Stimulated activated effector memory CD8-positive, alpha-beta T cell treated with anti-CD3 and anti-CD28 coated beads, Interleukin-12 subunit alpha, Interleukin-12 subunit beta, amount 100 ng/mL, for 72 hours (primary cell): ENCODE measurements around the gene GPX2.

Experiments
- ATAC-seq: fragments of 150-1000 bp; cut with Tn5 transposase; 2 replicates; pipeline ENCODE4 v1.10.0; 2021
- DNase-seq, 2 donors: peaks; one replicate each; pipeline ENCODE4 v3.0.0; 2021 to 2022; ENCODE audit warnings: low spot score in 2 of 2
- H3K27ac Mint-ChIP-seq: one replicate; pipeline ENCODE4 v1.8.0; 2022; ENCODE audit warnings: mild to moderate bottlenecking, mixed read lengths
- H3K36me3 Mint-ChIP-seq: one replicate; pipeline ENCODE4 v1.8.0; 2022; ENCODE audit warnings: mild to moderate bottlenecking, mixed read lengths
- H3K4me1 Mint-ChIP-seq: one replicate; pipeline ENCODE4 v1.8.0; 2022; ENCODE audit warnings: mixed read lengths
- H3K4me3 Mint-ChIP-seq: one replicate; pipeline ENCODE4 v1.8.0; 2022; ENCODE audit warnings: mild to moderate bottlenecking, mixed read lengths
- H3K9me3 Mint-ChIP-seq: one replicate; pipeline ENCODE4 v1.8.0; 2022; ENCODE audit warnings: mixed read lengths

The GPX2 gene

GRCh38 chr14:64942531-64943111 lies at the start of gene GPX2:
Gene GPX2, minus strand, starts transcription at chr14:64942745. Its CDS starts 19 bp downstream, at chr14:64942726.
- Mint-ChIP-seq H3K9me3 (no peaks in the 10 kb centered on the region), H3K36me3 (peaks cover 10% of the 10 kb centered on the region), H3K4me3 (no peak within 1 kb of the TSS), H3K4me1 (peaks cover 69% of the 10 kb centered on the region), H3K27ac (peak within 1 kb of the TSS; percentile 80)
- no peak for DNase-seq
- ATAC-seq = no peak

- H3K36me3 Mint-ChIP-seq = peaks cover 12% of the 10 kb centered on the region
- H3K4me3 Mint-ChIP-seq = no peak overlapping the region
- peaks cover 32% of the 10 kb centered on the region for H3K4me1 Mint-ChIP-seq
- H3K27ac Mint-ChIP-seq = peak overlapping the region; percentile 57
- no peak for ATAC-seq
- no peaks in the 10 kb centered on the region for H3K9me3 Mint-ChIP-seq
- no peak for DNase-seq
Observed at GRCh38 chr14:64990939-64991338, 48.4 kb upstream of the GPX2 start.

DNA sequence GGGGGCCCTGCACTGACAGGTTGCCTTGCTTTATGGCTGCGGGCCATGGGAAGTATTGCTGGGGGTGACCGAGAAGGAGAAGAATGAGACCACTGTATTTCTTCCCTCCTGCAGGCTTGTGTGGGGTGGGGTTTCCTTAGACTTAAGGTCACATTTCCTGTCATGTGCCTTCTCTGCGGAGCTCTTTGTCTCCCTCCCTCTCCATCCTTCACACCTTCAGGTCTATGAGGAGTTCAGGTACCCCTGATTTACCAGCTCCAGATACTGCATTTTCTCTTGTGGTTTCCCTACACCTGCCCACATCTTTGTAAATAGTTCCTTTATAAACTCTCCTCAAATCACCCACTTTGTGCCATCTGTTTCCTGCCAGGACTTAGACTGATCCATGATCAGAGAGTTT lies 47.8 kb upstream of the GPX2 start:
- Mint-ChIP-seq H3K4me1 (peaks cover 33% of the 10 kb centered on the region), H3K9me3 (no peaks in the 10 kb centered on the region), H3K27ac (peak overlapping the region; percentile 57), H3K4me3 (no peak overlapping the region), H3K36me3 (peaks cover 12% of the 10 kb centered on the region)
- ATAC-seq (no peak), DNase-seq (no peak)

- H3K4me3 Mint-ChIP-seq = peak overlapping the region; percentile 86
- no peaks in the 10 kb centered on the region for H3K9me3 Mint-ChIP-seq
- no peak for ATAC-seq
- H3K27ac Mint-ChIP-seq = peak overlapping the region; percentile 93
- no peak for DNase-seq
- H3K4me1 Mint-ChIP-seq = peaks cover 44% of the 10 kb centered on the region
- H3K36me3 Mint-ChIP-seq = peaks cover 12% of the 10 kb centered on the region
Observed at GRCh38 chr14:64987438-64987767, 44.9 kb upstream of the GPX2 start.

DNA sequence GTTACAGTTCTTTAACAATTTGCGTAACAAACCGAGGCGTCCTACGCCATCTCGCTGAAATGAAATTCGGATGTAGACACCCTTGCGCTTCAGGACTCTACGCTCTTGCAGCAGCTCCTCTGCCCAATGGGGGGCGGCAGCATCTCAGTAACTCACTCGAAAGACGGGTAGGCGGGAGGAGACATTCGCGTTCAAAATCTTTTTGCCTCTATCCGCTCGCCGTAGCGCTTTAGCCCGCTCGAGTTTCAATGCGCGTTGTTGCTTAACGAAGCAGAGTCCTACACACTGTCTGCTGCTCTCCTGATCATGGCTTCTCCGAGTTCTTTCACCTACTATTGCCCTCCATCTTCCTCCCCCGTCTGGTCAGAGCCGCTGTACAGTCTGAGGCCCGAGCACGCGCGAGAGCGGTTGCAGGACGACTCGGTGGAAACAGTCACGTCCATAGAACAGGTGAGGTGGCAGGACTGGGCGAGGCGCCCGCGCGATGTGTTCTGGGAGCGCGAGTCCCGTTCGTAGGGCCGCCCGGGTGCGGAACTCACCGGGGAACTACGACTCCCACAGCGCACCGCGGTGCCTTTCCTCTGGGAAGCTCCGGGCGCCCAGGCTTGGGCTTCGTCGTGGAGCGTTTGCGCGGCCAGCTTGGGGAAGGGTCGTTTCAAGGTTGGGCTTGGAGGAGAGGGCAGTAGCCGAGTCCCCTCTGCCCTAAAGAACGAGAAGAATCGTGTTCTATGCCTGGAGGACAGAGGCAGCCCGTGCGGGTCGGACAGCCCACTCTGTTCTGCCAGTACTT lies 44.3 kb upstream of the GPX2 start, which contains the start of gene FNTB:
Gene FNTB, plus strand, starts transcription at position 248 of the 790 bp plus-strand sequence. Its CDS starts 59 bp downstream, at position 307.
- Mint-ChIP-seq H3K9me3 (no peaks in the 10 kb centered on the region), H3K4me3 (peak within 1 kb of the TSS; percentile 86), H3K27ac (peak within 1 kb of the TSS; percentile 93), H3K36me3 (peaks cover 12% of the 10 kb centered on the region), H3K4me1 (peaks cover 41% of the 10 kb centered on the region)
- DNase-seq (peak; percentile 81 to 96), ATAC-seq (peak; percentile 98)

DNA sequence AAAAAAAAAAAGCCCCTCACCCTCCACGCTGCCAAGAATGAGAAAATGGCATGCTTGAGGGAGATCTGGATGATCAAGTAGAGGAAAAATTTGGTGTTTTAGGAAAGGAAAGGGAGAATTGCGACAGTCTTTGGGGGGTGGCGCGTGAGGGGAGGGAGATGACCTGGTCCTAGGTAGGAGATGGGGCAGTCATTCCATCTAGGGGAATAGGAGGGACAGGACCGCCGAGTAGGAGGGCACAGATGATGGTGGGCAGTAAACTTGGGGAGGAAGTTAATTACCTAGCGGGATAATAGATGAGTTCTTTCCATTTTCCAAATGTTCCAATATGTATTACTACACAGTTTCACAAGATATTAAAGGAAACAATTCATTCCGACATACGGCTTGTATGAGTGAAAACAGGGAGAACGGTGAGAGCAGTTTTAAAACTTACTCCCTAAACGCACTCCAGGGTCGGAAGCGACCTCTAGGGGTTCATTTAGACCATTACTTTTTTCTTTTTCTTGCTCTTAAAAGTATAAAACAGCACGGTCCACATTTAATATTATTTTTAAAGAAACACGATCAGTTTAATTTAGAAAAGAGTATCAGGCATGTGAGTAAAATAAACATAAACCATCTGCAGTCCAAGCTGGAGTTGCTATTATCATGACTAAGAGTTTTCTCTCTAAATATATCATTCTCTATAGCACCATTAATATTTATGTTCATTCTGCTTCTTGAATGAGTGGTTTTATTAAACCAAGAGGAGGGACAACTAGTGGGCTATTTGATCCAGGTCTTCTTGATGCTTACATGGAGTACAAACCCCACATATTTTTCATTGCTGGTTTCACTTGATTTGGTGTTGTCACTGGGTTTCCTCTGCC lies 41.1 kb upstream of the GPX2 start:
- ATAC-seq (no peak), DNase-seq (no peak)
- Mint-ChIP-seq H3K4me1 (peaks cover 18% of the 10 kb centered on the region), H3K27ac (no peak overlapping the region), H3K36me3 (peaks cover 11% of the 10 kb centered on the region), H3K4me3 (peak overlapping the region; percentile 50), H3K9me3 (no peaks in the 10 kb centered on the region)

DNA sequence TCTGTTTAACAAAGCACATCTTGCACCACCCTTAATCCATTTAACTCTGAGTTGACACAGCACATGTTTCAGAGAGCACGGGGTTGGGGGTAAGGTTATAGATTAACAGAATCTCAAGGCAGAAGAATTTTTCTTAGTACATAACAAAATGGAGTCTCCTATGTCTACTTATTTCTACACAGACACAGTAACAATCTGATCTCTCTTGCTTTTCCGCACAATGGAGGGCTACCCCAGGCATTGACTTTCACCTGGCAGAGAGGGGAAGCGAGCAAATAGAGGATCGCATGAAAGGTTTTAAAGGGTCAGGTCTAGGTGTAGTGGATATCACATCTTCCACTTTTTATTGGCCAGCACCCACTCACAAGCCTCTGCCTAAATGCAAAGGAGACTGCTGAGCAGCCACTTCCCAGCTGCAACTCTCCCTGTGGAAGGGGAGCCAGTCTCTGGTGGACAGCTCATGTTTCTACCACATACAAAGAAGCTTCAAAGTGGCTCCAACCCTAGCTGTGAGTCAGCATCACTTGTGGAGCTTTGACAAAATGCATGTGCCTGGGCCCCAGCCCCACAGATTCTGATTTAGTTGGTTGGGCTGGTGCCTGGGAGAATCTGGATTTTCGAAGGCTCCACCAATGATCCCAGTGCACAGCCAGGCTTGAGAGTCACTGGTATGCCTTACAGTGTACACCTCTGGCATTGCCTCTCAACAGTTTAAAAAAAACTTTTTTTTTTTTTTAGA lies 37.0 kb upstream of the GPX2 start:
- Mint-ChIP-seq H3K9me3 (no peaks in the 10 kb centered on the region), H3K27ac (no peak overlapping the region), H3K36me3 (no peaks in the 10 kb centered on the region), H3K4me3 (no peak overlapping the region), H3K4me1 (peaks cover 11% of the 10 kb centered on the region)
- DNase-seq (no peak), ATAC-seq (peak; percentile 27)

DNA sequence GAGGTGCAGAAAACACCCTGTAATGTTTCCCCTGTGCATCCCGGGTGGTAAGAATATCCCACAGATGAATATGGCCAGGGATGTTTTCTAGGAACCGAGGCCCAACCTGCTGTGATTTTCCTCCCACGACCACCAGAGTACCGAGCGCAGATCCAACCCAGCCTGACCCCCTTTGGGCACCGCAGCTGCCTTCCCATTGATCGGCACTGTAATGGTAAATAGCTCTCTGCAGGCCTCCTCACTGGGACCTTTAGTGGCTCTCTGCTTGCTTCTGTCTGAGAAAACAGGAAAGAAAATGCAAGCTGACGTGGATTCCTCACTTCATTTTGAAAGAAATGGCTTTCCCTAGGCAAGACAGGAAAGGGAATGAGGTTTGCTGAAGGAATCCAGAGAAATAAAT lies 32.0 kb upstream of the GPX2 start:
- no peak for ATAC-seq
- H3K9me3 Mint-ChIP-seq = no peaks in the 10 kb centered on the region
- no peak for DNase-seq
- no peaks in the 10 kb centered on the region for H3K4me1 Mint-ChIP-seq
- H3K36me3 Mint-ChIP-seq = peaks cover 4% of the 10 kb centered on the region
- H3K4me3 Mint-ChIP-seq = no peak overlapping the region
- H3K27ac Mint-ChIP-seq = no peak overlapping the region

DNA sequence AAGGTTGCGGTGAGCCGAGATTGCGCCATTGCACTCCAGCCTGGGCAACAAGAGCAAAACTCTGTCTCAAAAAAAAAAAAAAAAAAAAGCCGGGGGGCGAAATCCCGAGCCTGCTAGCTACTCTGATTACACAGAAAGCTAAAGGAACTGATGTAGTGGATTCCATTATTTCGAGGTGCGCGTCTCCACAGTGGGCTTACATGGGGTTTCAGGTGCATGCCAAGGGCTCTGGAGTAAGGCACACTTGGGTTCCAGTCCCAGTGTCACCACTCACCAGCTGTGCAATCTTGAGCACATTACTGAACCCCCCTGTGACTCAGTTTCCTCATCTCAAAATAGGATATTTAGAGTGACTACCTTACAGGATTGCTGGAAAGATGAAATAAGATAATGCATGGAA lies 31.3 kb upstream of the GPX2 start:
- Mint-ChIP-seq H3K9me3 (no peaks in the 10 kb centered on the region), H3K4me1 (no peaks in the 10 kb centered on the region), H3K4me3 (no peak overlapping the region), H3K27ac (no peak overlapping the region), H3K36me3 (peaks cover 4% of the 10 kb centered on the region)
- ATAC-seq (no peak), DNase-seq (no peak)

DNA sequence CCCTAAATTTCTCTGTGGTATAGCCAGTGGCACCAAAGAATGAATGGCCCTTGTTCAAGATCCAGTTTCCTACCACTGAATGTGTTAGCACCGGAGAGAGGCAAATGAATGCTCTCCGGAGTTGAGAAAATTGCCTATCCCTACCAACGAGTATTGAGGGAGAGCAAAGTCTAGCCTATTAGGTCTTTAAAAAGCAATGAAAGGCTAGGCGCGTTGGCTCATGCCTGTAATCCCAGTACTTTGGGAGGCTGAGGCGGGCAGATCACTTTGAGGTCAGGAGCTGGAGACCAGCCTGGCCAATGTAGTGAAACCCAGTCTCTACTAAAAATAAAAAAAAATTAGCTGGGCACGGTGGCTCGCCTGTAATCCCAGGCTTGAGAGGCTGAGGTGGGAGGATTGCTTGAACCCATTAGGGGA lies 30.5 kb upstream of the GPX2 start:
- Mint-ChIP-seq H3K4me3 (peak overlapping the region; percentile 77), H3K27ac (peak overlapping the region; percentile 82), H3K4me1 (no peaks in the 10 kb centered on the region), H3K36me3 (peaks cover 4% of the 10 kb centered on the region), H3K9me3 (no peaks in the 10 kb centered on the region)
- ATAC-seq (no peak), DNase-seq (no peak)

DNA sequence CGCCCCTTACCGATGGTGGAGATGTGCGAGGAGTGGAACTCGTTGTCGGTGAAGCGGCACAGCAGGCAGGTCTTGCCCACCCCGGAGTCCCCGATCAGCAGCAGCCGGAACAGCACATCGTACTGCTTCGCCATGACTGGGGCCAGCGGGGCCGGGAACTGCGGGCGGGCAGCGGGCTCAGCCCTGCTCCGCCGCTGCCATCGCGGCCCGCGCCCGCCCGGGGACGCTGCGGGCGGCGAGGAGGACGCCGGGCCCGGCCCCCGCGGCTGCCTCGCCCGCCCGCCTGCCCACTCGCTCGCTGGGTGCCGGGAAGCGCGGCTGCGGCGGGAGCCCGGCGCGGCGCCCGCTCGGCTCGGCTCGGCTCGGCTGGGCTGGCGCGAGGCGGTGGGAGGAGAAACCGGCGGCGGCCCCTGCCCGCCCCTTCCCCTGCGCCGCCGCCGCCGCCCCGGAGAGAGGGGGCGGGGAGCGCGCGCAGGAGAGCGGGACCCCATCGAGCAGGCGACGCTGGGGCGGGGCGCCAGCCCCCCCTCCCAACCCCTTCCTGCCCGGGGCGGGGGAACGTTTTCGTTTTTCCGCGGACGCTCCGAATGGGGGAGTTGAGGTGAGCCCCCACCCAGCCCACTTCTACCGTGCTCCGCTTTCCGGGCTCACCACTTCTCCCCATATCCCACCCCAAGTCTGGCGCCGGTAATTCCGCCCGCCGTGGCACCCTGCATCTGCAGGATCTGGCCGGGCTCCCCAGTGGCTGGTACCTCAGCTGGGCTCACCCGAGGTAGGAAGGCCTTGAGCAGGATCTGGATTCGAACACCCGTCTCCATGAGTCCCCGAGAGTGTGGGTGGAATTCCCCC lies 29.6 kb upstream of the GPX2 start, which contains the start of gene RAB15:
Gene RAB15, minus strand, starts transcription at position 394 of the 849 bp plus-strand sequence. Its CDS starts 260 bp downstream, at position 134.
- no peaks in the 10 kb centered on the region for H3K4me1 Mint-ChIP-seq
- ATAC-seq = peak; percentile 79
- no peaks in the 10 kb centered on the region for H3K9me3 Mint-ChIP-seq
- peak; percentile 17 to 66 for DNase-seq
- H3K27ac Mint-ChIP-seq = peak within 1 kb of the TSS; percentile 82
- H3K36me3 Mint-ChIP-seq = peaks cover 4% of the 10 kb centered on the region
- peak within 1 kb of the TSS; percentile 77 for H3K4me3 Mint-ChIP-seq

GRCh38 chr14:64971491-64971942 lies 29.0 kb upstream of the GPX2 start:
- Mint-ChIP-seq H3K9me3 (no peaks in the 10 kb centered on the region), H3K4me3 (peak overlapping the region; percentile 56), H3K36me3 (peaks cover 4% of the 10 kb centered on the region), H3K4me1 (no peaks in the 10 kb centered on the region), H3K27ac (no peak overlapping the region)
- ATAC-seq (no peak), DNase-seq (no peak)

GRCh38 chr14:64970776-64971477 lies 28.4 kb upstream of the GPX2 start:
- no peak for ATAC-seq
- H3K4me1 Mint-ChIP-seq = no peaks in the 10 kb centered on the region
- H3K4me3 Mint-ChIP-seq = peak overlapping the region; percentile 56
- no peak for DNase-seq
- no peak overlapping the region for H3K27ac Mint-ChIP-seq
- peaks cover 4% of the 10 kb centered on the region for H3K36me3 Mint-ChIP-seq
- H3K9me3 Mint-ChIP-seq = no peaks in the 10 kb centered on the region
